ENCODE measurements around the gene PRRC2C.
"Not testable (repeated sequence)": the region's sequence is repeated elsewhere in the genome, so short reads cannot be mapped to it uniquely, and the experiment has no call there.

Gene PRRC2C

GRCh38 chr1:171500304-171500703, 15.0 kb downstream of the PRRC2C start:
- DNase-seq (ENCODE audit: low read depth) = no peak

GRCh38 chr1:171500803-171501202, 15.5 kb downstream of the PRRC2C start:
- no peak for DNase-seq (ENCODE audit: low read depth)

GRCh38 chr1:171501305-171502024, 16.1 kb downstream of the PRRC2C start:
- DNase-seq (ENCODE audit: low read depth) = no peak

- DNase-seq (ENCODE audit: low read depth) = no peak
These were observed 21.4 kb downstream of the PRRC2C start for GRCh38 chr1:171506525-171507304.

GRCh38 chr1:171507435-171507834, 22.1 kb downstream of the PRRC2C start:
- DNase-seq (ENCODE audit: low read depth) = no peak

GRCh38 chr1:171509191-171509590, 23.9 kb downstream of the PRRC2C start:
- DNase-seq (ENCODE audit: low read depth) = no peak

GRCh38 chr1:171513743-171514142, 28.4 kb downstream of the PRRC2C start:
- DNase-seq (ENCODE audit: low read depth) = no peak

GRCh38 chr1:171515299-171515698, 30.0 kb downstream of the PRRC2C start:
- no peak for DNase-seq (ENCODE audit: low read depth)

- DNase-seq (ENCODE audit: low read depth) = no peak
These were observed 30.4 kb downstream of the PRRC2C start for GRCh38 chr1:171515741-171516140.

- DNase-seq (ENCODE audit: low read depth) = no peak
These were observed 36.2 kb downstream of the PRRC2C start for GRCh38 chr1:171521567-171521966.

- no peak for DNase-seq (ENCODE audit: low read depth)
These were observed 45.3 kb downstream of the PRRC2C start for GRCh38 chr1:171530676-171531075.

GRCh38 chr1:171532520-171532919, 47.2 kb downstream of the PRRC2C start:
- no peak for DNase-seq (ENCODE audit: low read depth)

- DNase-seq (ENCODE audit: low read depth) = no peak
These were observed 60.2 kb downstream of the PRRC2C start for GRCh38 chr1:171545523-171545922.

- no peak for DNase-seq (ENCODE audit: low read depth)
These were observed 64.7 kb downstream of the PRRC2C start for GRCh38 chr1:171550050-171550449.

GRCh38 chr1:171550598-171551100, 65.3 kb downstream of the PRRC2C start:
- not testable (repeated sequence) for DNase-seq (ENCODE audit: low read depth)

GRCh38 chr1:171553960-171554359, 68.6 kb downstream of the PRRC2C start:
- DNase-seq (ENCODE audit: low read depth) = not testable (repeated sequence)

GRCh38 chr1:171563675-171564074, 78.3 kb downstream of the PRRC2C start:
- DNase-seq (ENCODE audit: low read depth) = no peak

- DNase-seq (ENCODE audit: low read depth) = no peak
These were observed 81.1 kb downstream of the PRRC2C start for GRCh38 chr1:171566467-171566866.

GRCh38 chr1:171570295-171570694, 85.0 kb downstream of the PRRC2C start:
- DNase-seq (ENCODE audit: low read depth) = no peak

- no peak for DNase-seq (ENCODE audit: low read depth)
These were observed 90.8 kb downstream of the PRRC2C start for GRCh38 chr1:171576144-171576543.

GRCh38 chr1:171581226-171581625, 95.9 kb downstream of the PRRC2C start:
- no peak for DNase-seq (ENCODE audit: low read depth)

- no peak for DNase-seq (ENCODE audit: low read depth)
These were observed 96.4 kb downstream of the PRRC2C start for GRCh38 chr1:171581766-171582165.

- no peak for DNase-seq (ENCODE audit: low read depth)
These were observed 97.3 kb downstream of the PRRC2C start for GRCh38 chr1:171582589-171582988.
